ENCODE measurements around the gene FASTKD2. TPM values are rescaled to one million over a fixed set of nuclear protein-coding genes. Genes with fewer than 3 reads are reported as not detected.

Gene FASTKD2
- total and polyA plus RNA-seq, 8 donors, result 7.4 to 53.8 (median 11.9) TPM

DNA sequence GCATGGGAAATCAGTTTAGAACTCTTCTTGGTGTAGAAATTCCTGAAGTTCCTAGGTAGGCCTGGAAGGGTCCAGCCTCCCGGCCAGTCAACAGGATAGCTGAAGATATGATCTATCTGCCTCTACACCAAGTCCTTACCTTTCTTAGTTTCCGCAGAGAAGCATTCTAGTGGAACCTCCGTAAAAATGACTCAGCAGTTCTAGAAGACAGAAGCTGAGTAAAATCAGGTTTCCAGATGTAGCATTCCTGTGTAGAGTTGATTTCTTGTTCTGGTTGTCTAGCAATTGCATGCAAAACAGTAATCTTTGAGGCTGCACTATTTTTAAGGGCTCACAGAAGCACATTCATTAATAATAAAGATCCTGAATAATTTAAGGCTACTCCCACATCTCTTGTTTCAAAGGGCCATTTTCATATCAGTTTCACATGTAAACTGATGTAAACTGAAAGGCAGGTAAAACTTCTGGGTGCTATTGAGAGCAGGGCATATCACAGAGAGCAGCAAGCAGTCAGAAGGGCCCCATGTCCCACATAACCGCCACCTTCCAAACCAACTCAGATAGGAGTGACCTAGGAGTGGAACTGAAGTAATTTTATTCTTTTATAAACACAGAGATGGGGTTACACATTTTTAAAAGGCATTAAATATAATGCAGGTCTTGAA lies 44.0 kb upstream of the FASTKD2 start:
- Histone ChIP-seq H3K36me3 (no peaks in the 10 kb centered on the region), H3K4me3 (no peak overlapping the region), H3K4me1 (no peaks in the 10 kb centered on the region), H3K27me3 (no peaks in the 10 kb centered on the region), H3K27ac (no peak overlapping the region), H3K9me3 (no peaks in the 10 kb centered on the region)
- intact Hi-C loops (cut with DNase I; ENCODE audit: low total_unique reads), result no loop called here
- TF ChIP-seq, protein P1, sequence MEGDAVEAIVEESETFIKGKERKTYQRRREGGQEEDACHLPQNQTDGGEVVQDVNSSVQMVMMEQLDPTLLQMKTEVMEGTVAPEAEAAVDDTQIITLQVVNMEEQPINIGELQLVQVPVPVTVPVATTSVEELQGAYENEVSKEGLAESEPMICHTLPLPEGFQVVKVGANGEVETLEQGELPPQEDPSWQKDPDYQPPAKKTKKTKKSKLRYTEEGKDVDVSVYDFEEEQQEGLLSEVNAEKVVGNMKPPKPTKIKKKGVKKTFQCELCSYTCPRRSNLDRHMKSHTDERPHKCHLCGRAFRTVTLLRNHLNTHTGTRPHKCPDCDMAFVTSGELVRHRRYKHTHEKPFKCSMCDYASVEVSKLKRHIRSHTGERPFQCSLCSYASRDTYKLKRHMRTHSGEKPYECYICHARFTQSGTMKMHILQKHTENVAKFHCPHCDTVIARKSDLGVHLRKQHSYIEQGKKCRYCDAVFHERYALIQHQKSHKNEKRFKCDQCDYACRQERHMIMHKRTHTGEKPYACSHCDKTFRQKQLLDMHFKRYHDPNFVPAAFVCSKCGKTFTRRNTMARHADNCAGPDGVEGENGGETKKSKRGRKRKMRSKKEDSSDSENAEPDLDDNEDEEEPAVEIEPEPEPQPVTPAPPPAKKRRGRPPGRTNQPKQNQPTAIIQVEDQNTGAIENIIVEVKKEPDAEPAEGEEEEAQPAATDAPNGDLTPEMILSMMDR (IDR thresholded peaks at IDR 0.05), result no peak
- no peak for TF ChIP-seq POLR2AphosphoS5 (IDR thresholded peaks at IDR 0.05)
- 78 to 85% (median 82%) methylated on average over 4 of the region's 4 CpGs for WGBS, 5 donors
- no peak for DNase-seq

GRCh38 chr2:206723288-206723687 lies 42.1 kb upstream of the FASTKD2 start:
- 74 to 100% (median 94%) methylated on average over 1 of the region's 1 CpG for WGBS, 5 donors
- Histone ChIP-seq H3K4me3 (no peak overlapping the region), H3K36me3 (no peaks in the 10 kb centered on the region), H3K27ac (no peak overlapping the region), H3K4me1 (no peaks in the 10 kb centered on the region), H3K9me3 (no peaks in the 10 kb centered on the region), H3K27me3 (peaks cover 0 to 4% (median 0%) of the 10 kb centered on the region in 3 donors)
- intact Hi-C loops (cut with DNase I; ENCODE audit: low total_unique reads), result no loop called here
- DNase-seq, result no peak
- TF ChIP-seq EP300 (IDR thresholded peaks at IDR 0.05) (no peak), POLR2AphosphoS5 (IDR thresholded peaks at IDR 0.05) (no peak), POLR2A (IDR thresholded peaks at IDR 0.05) (no peak)
- TF ChIP-seq, protein P1 (IDR thresholded peaks at IDR 0.05), result no peak

- Histone ChIP-seq H3K4me1 (no peaks in the 10 kb centered on the region), H3K9me3 (no peaks in the 10 kb centered on the region), H3K4me3 (no peak overlapping the region), H3K27me3 (peaks cover 0 to 8% (median 0%) of the 10 kb centered on the region in 3 donors), H3K27ac (no peak overlapping the region), H3K36me3 (no peaks in the 10 kb centered on the region)
- intact Hi-C loops (cut with DNase I; ENCODE audit: low total_unique reads), result no loop called here
- DNase-seq, result no peak
- TF ChIP-seq, protein P1 (IDR thresholded peaks at IDR 0.05), result no peak
- TF ChIP-seq POLR2A (IDR thresholded peaks at IDR 0.05) (no peak), EP300 (IDR thresholded peaks at IDR 0.05) (no peak), POLR2AphosphoS5 (IDR thresholded peaks at IDR 0.05) (no peak)
- WGBS, 5 donors, result 78 to 88% (median 86%) methylated on average over 2 of the region's 2 CpGs
Observed at GRCh38 chr2:206727287-206727686, 38.1 kb upstream of the FASTKD2 start.

DNA sequence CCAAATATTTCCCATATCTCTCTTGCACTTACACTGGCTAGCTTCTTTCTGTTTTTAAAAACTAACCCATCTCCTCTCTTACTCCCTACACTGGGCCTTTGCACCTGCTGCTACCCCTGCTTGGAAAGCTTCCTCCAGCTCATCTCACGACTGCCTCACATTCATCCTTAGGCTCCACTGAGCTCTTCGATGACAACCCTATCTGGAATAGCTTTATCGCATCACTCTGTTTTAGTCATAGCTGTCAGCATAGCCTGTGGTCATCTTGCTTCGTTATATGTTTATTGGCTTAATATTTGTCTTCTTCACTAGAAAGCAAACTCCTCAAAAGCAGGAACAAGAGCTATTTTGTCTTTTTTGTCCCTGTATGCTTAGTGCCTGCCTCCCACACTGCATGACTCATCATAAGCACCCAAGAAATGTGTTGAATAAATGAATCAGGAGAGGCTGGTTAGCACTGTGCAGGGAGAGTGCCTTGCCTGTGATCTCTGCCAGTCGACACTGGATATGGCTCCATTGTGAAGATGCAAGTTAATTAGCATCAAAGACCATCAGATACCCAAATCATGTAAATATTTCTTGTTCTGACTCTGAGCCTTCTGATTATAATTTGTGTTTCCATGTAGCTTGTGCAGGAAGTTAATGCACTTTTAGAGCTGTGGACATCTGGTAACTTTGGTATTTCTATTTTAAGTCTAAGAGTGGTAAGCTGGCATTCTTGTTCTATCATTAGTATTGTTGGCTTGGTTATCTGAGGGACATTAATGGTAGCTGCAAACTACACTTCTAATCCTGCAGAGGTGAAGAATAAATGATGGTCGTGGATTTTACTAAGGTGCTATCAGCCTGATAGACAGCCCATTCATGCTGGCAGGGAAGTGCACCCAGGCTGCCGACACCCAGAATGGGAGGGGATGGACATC lies 36.9 kb upstream of the FASTKD2 start:
- DNase-seq, result no peak
- 71 to 76% (median 74%) methylated on average over 7 of the region's 7 CpGs for WGBS, 5 donors
- intact Hi-C loops (cut with DNase I; ENCODE audit: low total_unique reads), result no loop called here
- Histone ChIP-seq H3K36me3 (no peaks in the 10 kb centered on the region), H3K27me3 (peaks cover 0 to 8% (median 0%) of the 10 kb centered on the region in 3 donors), H3K4me3 (no peak overlapping the region), H3K9me3 (no peaks in the 10 kb centered on the region), H3K27ac (no peak overlapping the region), H3K4me1 (no peaks in the 10 kb centered on the region)
- TF ChIP-seq EP300 (IDR thresholded peaks at IDR 0.05) (no peak), POLR2AphosphoS5 (IDR thresholded peaks at IDR 0.05) (no peak), POLR2A (IDR thresholded peaks at IDR 0.05) (no peak)
- TF ChIP-seq, protein P1 (IDR thresholded peaks at IDR 0.05), result no peak

Measured in stomach (tissue), 9 donors.